NCI-H2029 (cell line): ENCODE results near the gene OR7C2.
"Not testable (repeated sequence)": the region's sequence is repeated elsewhere in the genome, so short reads cannot be mapped to it uniquely, and the experiment has no call there.

Experiments used
- DNase-seq: peaks from one replicate; lab custom pipeline; 2025; lab: John Stamatoyannopoulos, UW

The OR7C2 gene

DNA sequence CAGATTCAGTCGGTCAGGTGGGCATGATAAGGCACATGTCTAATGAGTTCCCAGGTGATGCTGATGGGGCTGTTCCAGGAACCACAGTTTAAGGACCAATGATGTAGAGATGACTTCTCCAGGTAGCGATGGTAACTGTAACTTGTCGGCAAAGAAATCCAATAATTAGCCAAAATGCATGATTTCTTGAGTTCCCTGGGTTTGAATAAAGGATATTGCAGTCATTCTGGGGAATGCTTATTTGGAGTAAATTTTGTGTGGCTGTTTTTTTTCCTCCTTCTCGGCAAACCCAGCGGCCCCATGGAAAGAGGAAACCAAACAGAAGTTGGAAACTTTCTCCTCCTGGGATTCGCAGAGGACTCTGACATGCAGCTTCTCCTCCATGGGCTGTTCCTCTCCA is at the start of gene OR7C2:
OR7C2 (plus strand) TSS at position 301 of the 400 bp plus-strand sequence; CDS start at position 301, 0 bp downstream.
- DNase-seq, result no peak

GRCh38 chr19:14901675-14902260 is 39.5 kb upstream of the OR7C2 start:
- DNase-seq, result no peak

- DNase-seq, result no peak
Measured at GRCh38 chr19:14906711-14907110, 34.6 kb upstream of the OR7C2 start.

- no peak for DNase-seq
Measured at GRCh38 chr19:14915116-14915515, 26.2 kb upstream of the OR7C2 start.

DNA sequence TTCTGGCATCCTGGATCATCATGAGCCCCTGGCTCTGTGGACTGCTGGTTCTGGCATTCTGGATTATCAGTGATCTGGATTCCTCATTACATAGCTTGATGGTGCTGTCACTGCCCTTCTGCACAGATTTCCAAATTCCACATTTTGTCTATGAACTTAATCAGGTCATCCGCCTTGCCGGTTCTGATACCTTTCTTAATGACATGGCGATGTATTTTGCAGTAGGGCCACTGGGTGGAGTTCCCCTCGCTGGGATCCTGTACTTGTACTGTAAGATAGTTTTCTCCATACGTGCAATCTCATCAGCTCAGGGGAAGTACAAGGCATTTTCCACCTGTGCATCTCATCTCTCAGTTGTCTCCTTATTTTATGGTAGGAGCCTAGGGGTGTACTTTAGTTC is 24.4 kb upstream of the OR7C2 start:
- DNase-seq, result no peak

- no peak for DNase-seq
Measured at GRCh38 chr19:14933506-14933905, 7.8 kb upstream of the OR7C2 start.

DNA sequence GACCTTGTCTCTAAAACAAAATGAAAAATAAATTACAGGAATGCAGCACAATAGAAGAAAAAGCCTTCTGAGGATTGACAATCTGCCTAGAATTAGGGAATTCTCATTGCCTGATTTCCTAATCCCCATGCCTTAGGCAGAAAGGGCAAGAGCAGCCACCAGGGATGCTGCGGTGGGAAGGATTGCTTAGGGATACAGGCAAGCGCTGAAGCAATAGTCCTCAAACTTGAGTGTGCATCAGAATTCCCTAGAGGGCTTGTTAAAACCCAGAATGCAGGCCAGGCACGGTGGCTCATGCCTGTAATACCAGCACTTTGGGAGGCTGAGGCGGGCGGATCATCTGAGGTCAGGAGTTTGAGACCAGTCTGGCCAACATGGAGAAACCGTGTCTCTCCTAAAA is 1.0 kb upstream of the OR7C2 start:
- no peak for DNase-seq

- no peak for DNase-seq
Measured at GRCh38 chr19:14943601-14944000, 2.3 kb downstream of the OR7C2 start.

DNA sequence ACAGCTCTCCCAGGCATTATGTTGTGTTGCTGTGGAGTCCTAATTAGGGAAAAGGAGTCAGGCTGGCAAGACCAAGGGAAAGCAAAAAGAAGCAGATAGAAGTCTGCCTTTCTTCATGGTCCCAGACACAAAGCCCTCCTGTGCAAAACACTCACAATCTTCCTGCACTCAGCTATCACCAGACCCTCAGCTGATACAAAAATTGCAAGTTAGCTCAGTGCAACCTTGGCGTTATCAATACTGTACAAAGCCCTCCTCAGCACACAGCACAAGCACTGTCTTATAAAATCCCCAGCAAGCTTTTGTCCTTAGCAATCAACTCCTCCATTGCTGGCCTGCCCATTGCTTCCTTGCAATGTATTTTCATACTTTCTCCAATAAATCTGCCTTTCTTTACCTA is 3.2 kb downstream of the OR7C2 start:
- no peak for DNase-seq

DNA sequence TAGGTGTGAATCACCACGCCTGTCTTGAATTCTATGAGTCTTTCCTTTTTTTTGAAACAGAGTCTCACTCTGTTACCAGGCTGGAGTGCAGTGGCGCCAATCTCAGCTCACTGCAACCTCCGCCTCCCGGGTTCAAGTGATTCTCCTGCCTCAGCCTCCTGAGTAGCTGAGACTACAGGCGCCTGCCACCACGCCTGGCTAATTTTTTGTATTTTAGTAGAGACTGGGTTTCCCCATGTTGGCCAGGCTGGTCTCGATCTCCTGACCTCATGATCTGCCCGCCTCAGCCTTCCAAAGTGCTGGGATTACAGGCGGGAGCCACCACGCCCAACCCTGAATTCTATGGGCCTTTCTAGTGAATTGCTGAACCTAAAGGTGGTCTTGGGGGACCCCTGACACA is 8.1 kb downstream of the OR7C2 start:
- DNase-seq, result not testable (repeated sequence)

DNA sequence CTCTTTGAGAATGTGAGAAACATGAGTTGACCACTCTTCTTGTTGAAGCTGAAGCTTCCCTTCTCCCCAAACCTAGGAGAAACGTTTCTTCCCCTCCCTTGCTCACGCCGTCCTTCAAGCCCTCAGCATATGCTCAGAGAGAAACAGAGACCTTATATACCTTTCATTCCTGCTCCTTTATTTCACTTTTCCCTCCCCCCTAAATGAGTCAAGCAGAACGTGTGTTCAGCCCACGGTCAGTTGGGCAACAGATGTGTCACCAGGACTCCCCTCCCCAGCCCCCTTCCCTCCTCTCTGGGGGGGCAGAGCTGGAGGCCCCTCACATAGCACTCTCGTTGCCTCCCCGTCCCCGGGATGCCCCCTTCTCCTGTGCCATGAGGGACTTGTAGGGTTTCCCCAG is 8.6 kb downstream of the OR7C2 start:
- DNase-seq, result no peak

GRCh38 chr19:14950421-14950820 is 9.1 kb downstream of the OR7C2 start:
- no peak for DNase-seq

GRCh38 chr19:14952767-14953166 is 11.5 kb downstream of the OR7C2 start:
- no peak for DNase-seq

DNA sequence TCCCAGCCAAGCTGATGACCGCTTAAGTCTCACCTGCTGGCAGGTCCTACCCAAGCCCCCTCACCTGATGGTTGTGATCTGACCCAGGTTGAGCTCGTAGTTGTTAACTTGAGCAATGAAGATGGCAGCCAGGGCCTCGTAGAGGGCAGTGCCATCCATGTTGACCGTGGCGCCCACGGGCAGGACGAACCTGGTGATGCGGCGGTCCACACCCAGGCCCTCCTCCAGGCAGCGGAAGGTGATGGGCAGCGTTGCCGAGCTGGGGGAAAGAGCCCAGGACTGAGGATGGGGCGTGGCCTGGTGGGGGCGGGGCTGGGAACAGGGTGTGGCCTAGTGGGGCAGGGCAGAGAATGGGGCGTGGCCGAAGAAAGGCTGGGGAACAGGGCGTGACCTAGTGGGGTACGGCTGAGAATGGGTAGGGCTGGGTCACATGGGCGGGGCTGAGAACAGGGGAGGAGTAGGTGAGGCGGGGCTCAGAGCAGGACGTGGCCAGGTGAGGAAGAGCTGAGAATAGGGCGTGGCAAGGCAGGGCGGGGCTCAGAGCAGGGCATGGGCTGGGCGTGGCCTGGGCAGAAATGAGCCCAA is 12.9 kb downstream of the OR7C2 start:
- no peak for DNase-seq

DNA sequence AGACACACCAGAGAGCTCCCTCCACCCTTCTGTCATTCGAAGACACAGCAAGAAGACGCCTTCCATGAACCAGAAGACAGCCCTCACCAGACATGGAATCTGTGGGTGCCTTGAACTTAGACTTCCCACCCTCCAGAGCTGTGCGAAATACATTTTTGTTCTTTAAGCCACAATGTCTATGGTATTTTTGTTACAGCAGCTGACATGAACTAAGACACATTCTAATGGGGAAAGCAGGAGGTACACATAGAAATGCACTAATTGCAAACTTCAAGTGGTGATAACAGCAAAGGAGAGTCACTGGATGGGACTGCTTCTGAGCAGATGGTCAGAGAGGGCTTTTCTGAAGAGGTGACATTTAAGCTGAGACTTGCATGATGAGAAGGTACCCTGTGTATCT is 16.2 kb downstream of the OR7C2 start:
- no peak for DNase-seq

GRCh38 chr19:14959263-14959662 is 18.0 kb downstream of the OR7C2 start:
- DNase-seq, result no peak

- no peak for DNase-seq
Measured at GRCh38 chr19:14961956-14962685, 20.8 kb downstream of the OR7C2 start.

- DNase-seq, result no peak
Measured at GRCh38 chr19:14968247-14968646, 27.0 kb downstream of the OR7C2 start.

DNA sequence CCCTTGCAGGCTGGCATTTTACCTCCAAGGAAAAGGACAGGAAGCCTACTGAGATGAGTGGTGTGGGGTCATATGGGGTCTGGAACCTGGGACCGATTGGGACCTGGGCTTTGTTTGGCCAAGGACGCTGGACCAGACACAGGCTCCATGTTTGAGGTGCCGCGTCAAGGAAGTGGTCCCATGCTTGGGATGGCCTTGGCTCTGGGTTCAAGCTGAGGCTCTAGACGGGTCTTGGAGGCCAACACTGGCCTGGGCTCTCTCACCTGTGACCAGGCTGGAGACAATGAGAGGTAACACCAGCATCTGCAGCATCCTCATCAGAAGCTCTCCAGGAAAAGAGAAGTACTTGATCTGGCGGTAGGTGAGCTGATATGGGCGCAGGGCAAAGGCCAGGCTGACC is 30.2 kb downstream of the OR7C2 start:
- DNase-seq, result no peak

DNA sequence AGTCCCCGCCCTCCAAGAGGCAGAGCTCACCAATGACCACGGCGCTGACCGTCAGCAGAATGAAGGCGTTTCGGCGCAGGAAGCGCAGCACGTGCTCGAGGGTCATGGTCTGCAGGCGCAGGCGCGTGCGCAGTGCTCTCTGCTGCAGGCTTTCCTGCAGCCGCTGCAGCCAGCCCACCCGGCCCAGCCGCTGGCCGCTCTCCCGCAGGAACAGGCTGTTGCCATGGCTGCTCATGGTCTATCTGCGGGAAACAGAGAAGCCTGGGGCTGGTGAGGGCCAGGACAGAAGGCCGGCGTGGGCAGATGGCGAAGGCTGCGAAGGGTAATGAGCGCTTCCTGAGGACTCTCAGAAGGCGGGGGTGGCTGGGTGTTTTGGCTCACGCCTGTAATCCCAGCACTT is 31.4 kb downstream of the OR7C2 start:
- no peak for DNase-seq

DNA sequence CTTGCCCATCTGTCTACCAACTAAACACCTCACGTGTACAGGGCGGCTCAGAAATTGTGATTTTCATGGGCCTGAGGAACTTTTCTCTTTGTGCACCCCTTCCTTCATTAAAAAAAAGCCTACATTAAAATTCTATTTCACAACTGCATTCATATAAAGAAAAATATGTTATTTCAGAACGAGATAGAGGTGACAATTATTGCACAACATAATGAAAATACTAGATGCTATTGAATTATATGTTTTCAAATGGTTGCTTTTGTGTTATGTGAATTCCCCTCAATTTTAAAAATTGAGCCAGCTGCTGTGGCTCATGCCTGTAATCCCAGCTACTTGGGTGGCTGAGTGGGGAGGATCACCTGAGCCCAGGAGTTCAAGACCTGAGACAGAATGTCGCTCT is 33.2 kb downstream of the OR7C2 start:
- DNase-seq, result no peak

GRCh38 chr19:14977128-14977527 is 35.8 kb downstream of the OR7C2 start:
- DNase-seq, result no peak

DNA sequence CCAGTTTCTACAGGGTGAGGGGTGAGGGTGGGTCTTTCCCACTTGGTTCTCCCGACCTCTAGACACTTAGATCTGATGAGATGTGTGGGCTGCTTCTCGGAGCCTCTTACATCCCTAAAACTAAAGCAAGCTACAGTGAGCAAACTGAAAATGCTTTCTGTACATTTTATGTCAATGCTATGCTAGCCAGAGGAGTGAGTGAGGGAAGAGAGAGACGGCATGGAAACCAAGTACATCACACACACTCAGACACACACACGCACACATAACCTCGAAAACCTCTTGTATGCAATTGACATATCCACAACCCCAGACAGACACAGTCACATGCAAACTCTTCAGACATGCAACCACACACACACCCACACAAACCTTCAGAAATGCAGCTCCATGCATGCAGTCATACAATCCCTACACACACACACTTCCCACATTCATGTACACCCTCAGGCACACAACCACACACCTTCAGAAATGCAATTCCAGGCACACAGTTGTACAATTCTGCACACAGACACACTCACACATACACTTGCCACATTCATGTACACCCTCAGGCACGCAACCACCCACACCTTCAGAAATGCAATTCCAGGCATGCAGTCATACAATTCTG is 37.0 kb downstream of the OR7C2 start:
- no peak for DNase-seq
